Left ventricle myocardium inferior (tissue), 1 donor: ENCODE measurements around the gene TEKT5. TPM values are rescaled to one million over a fixed set of nuclear protein-coding genes. Genes with fewer than 3 reads are reported as not detected.

ENCODE experiments used
- DNase-seq: peaks from one replicate; pipeline ENCODE4 v3.0.0-alpha.2; 2020
- H3K27ac ChIP-seq: fragments of 200-600 bp; replicated peaks from 2 replicates; pipeline ENCODE4 v1.8.0; 2021
- H3K27me3 ChIP-seq: fragments of 200-600 bp; 2 replicates; pipeline ENCODE4 v1.8.0; 2021; ENCODE audit warnings: low read depth
- H3K36me3 ChIP-seq: fragments of 200-600 bp; 2 replicates; pipeline ENCODE4 v1.8.0; 2021
- H3K4me1 ChIP-seq: fragments of 200-600 bp; 2 replicates; pipeline ENCODE4 v1.8.0; 2021
- H3K4me3 ChIP-seq: fragments of 200-600 bp; 2 replicates; pipeline ENCODE4 v1.8.0; 2021; ENCODE audit warnings: mild to moderate bottlenecking, moderate library complexity
- H3K9me3 ChIP-seq: fragments of 200-600 bp; replicated peaks from 2 replicates; pipeline ENCODE4 v1.8.0; 2021
- intact Hi-C: fragments of 100-400 bp; cut with micrococcal nuclease; formaldehyde crosslinking; loops from one replicate; pipeline ENCODE4 v1.11.0; 2022
- total RNA-seq: library from RNA; stranded (reverse); fragmentation: NEBNext Ultra II Directional; extraction: Animal tissue kit (Norgen Biotek cat#: 25700); gene quantifications from one replicate; pipeline ENCODE4 v1.2.1, GENCODE V29; 2021
- TF ChIP-seq, protein P1 (sequence below): fragments of 200-600 bp; IDR thresholded peaks from 2 replicates; pipeline ENCODE4 v1.8.0; 2021; ENCODE audit warnings: antibody characterized with exemption, mild to moderate bottlenecking, borderline replicate concordance
- donor health status: DM: no; HTN: yes; CAD: no; lungs with severe emphysema.

Gene TEKT5
- total RNA-seq, 1 donor from 2014 or later = not detected

DNA sequence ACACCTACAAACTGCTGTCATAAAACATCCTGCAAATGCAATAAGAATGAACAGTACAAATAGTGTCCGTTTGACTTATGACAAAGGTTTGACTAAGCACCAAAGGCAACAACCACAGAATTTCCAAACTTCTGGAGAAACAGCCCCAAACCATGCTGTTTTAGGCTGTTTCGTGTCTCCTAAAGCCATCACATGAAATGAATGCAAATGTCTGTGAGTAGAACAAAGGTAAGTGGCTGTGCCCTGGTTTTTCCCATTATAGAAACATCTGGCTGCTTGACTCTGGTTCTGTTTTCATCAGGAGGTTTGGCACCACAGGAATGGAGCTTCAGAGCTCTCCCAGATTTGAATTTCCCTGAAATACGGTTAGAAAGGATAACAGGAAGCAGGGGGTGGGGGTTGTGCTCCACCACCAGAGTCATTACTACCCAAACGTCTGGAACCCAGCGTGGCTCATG, 109.7 kb downstream of the TEKT5 start:
- intact Hi-C loops = no loop called here
- Histone ChIP-seq H3K27me3 (no peaks in the 10 kb centered on the region), H3K9me3 (no peaks in the 10 kb centered on the region), H3K4me3 (no peak overlapping the region), H3K27ac (no peak overlapping the region), H3K36me3 (no peaks in the 10 kb centered on the region), H3K4me1 (peaks cover 17% of the 10 kb centered on the region)
- TF ChIP-seq, protein P1, sequence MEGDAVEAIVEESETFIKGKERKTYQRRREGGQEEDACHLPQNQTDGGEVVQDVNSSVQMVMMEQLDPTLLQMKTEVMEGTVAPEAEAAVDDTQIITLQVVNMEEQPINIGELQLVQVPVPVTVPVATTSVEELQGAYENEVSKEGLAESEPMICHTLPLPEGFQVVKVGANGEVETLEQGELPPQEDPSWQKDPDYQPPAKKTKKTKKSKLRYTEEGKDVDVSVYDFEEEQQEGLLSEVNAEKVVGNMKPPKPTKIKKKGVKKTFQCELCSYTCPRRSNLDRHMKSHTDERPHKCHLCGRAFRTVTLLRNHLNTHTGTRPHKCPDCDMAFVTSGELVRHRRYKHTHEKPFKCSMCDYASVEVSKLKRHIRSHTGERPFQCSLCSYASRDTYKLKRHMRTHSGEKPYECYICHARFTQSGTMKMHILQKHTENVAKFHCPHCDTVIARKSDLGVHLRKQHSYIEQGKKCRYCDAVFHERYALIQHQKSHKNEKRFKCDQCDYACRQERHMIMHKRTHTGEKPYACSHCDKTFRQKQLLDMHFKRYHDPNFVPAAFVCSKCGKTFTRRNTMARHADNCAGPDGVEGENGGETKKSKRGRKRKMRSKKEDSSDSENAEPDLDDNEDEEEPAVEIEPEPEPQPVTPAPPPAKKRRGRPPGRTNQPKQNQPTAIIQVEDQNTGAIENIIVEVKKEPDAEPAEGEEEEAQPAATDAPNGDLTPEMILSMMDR = no peak
- DNase-seq = no peak

DNA sequence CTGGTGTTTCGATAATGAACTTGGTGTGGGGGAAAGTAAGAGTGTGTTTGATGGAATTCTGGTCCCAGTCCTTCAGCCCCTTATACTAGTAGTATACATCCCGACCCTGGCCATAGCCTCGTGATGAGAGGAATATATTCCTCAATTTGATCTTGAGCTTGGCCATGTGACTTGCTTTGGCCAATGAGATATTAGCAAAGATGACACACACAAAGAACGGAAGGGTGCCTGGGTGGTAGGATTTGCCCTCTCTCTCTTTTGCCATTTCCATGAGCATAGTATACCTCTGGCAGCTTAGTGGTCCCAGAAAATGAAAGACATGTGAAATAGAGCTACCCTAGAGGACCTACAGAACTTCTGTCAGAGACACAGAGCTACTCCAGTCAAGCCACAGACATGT, 111.5 kb downstream of the TEKT5 start:
- Histone ChIP-seq H3K27me3 (no peaks in the 10 kb centered on the region), H3K9me3 (no peaks in the 10 kb centered on the region), H3K4me3 (no peak overlapping the region), H3K27ac (no peak overlapping the region), H3K4me1 (peaks cover 34% of the 10 kb centered on the region), H3K36me3 (no peaks in the 10 kb centered on the region)
- intact Hi-C loops = no loop called here
- no peak for DNase-seq
- TF ChIP-seq, protein P1 = no peak

DNA sequence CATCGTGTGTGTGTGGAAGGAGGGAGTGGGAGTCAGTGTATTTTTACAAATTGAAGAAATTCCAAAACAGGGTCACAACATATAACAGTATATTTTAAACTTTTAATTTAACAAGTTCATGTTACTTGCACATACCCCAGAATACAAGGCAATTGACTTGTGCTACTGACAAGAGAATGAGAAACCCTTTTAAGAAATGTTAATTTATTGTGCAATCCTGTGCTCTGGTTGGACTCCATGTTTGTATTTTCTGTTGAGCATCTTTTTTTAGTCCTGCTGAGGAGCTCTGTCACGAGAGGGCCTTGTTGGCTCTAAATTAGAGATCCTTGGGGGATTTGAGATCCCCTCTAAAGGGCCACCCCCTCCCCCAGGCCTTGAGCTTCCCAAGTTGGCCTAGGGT, 113.2 kb downstream of the TEKT5 start:
- TF ChIP-seq, protein P1 = no peak
- Histone ChIP-seq H3K4me3 (no peak overlapping the region), H3K9me3 (no peaks in the 10 kb centered on the region), H3K4me1 (peaks cover 52% of the 10 kb centered on the region), H3K36me3 (no peaks in the 10 kb centered on the region), H3K27ac (peak overlapping the region; percentile 99), H3K27me3 (no peaks in the 10 kb centered on the region)
- intact Hi-C loops = no loop called here
- no peak for DNase-seq

DNA sequence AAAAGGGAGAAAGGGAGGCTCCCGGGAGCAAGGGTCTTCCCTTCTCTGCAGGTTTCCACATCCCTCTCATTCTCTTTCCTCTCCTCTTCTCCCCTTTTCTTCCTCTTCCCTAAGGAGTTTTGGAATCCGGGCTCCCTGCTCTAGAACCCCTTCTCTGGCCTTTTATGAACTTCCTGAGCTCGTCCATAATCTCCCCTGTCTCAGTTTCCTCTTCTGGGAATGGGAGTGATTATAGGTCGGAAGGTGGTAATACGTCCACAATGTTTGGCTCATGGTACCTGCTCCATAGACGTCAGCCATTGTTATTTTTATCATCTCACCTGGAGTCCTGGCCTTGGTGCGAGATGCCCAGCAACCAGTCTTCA, 113.9 kb downstream of the TEKT5 start:
- Histone ChIP-seq H3K4me1 (peaks cover 58% of the 10 kb centered on the region), H3K27ac (peak overlapping the region; percentile 99), H3K36me3 (no peaks in the 10 kb centered on the region), H3K27me3 (no peaks in the 10 kb centered on the region), H3K9me3 (no peaks in the 10 kb centered on the region), H3K4me3 (peak overlapping the region; percentile 100)
- intact Hi-C loops = no loop called here
- TF ChIP-seq, protein P1 = no peak
- no peak for DNase-seq

DNA sequence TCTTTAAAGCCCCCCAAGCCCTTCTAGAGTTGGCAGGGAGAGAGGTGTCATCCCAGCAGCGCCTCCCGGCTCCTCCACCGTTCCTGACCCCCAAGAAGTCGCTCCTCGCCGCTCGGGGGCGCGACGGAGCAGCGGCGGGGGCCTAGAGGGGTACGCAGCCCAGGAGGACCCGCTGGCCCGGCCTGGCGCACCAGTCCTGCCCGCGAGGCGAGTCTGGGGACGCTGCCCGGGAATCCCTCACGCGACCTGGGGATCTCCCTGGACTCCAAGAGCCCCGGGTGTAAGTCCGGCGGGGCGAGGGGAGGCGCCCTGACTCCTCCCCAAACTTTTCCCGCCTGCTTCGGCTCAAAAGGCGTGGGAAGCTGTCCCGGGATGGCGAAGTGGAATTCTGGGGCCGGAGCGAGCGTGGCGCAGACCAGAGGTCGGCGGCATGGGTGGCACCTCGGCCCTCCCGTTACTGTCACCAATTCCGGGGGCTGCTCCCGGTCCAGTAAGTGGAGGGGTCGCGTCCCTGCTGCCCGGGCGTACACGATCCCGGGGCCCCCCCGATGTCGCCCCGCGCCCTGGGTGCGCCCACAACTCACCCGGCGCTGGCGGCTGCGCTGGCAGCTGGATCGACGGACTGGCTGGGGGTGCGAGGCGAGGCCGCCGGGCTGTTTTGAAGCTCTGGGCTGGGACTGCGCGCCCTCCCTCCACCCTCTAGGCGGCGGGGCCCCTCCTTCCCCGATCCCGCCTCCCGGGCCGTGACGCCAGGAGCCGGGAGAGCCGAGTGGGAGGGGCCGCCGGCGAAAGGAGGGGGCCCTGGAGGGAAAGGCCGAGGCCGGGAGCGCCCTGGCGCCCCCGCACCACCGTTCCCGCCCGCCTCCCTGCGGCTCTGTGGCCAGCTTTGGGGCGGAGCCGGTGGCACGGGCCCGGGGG, 114.5 kb downstream of the TEKT5 start, which contains the start of gene EMP2:
Gene EMP2 (minus strand): TSS at position 634 of the 918 bp plus-strand sequence. CDS start 32,981 bp downstream, outside the sequence.
- Histone ChIP-seq H3K9me3 (no peaks in the 10 kb centered on the region), H3K4me3 (peak within 1 kb of the TSS; percentile 100), H3K36me3 (no peaks in the 10 kb centered on the region), H3K4me1 (peaks cover 65% of the 10 kb centered on the region), H3K27me3 (no peaks in the 10 kb centered on the region), H3K27ac (peak within 1 kb of the TSS; percentile 99)
- DNase-seq = peak; percentile 88
- intact Hi-C loops = no loop called here
- TF ChIP-seq, protein P1 = peak; percentile 67
